Colonic mucosa (tissue), 4 donors: ENCODE measurements around the gene ATCAY. TPM values are rescaled to one million over a fixed set of nuclear protein-coding genes. Genes with fewer than 3 reads are reported as not detected.

Experiments
- DNase-seq: peaks from one replicate; pipeline ENCODE4 v3.0.0-alpha.2; 2020
- H3K27ac ChIP-seq: fragments of 200-600 bp; one replicate; pipeline ENCODE4 v1.8.0; 2021
- H3K27me3 ChIP-seq: fragments of 200-600 bp; one replicate; pipeline ENCODE4 v1.8.0; 2021
- H3K36me3 ChIP-seq: fragments of 200-600 bp; one replicate; pipeline ENCODE4 v1.8.0; 2021
- H3K4me1 ChIP-seq: fragments of 200-600 bp; one replicate; pipeline ENCODE4 v1.8.0; 2021; ENCODE audit warnings: mild to moderate bottlenecking
- H3K4me3 ChIP-seq: fragments of 200-600 bp; one replicate; pipeline ENCODE4 v1.8.0; 2021
- H3K9ac ChIP-seq, 2 donors: one replicate each; pipeline ENCODE4 v1.7.0; 2013; ENCODE audit warnings: control low read depth in 2 of 2, low read depth in 2 of 2, low read length in 2 of 2
- H3K9me3 ChIP-seq: fragments of 200-600 bp; one replicate; pipeline ENCODE4 v1.8.0; 2021
- intact Hi-C: fragments of 100-400 bp; cut with DNase I; formaldehyde crosslinking; loops from one replicate; pipeline ENCODE4 v1.14.1; 2022
- total RNA-seq, 2 donors: library from RNA; stranded (reverse); fragmentation: NEBNext Ultra II Directional in 1 of 2; extraction: Animal tissue kit (Norgen Biotek cat#: 25700) in 1 of 2; gene quantifications; one replicate each; pipeline ENCODE4 v1.2.1, GENCODE V29; 2021
- TF ChIP-seq, protein P1 (sequence below): fragments of 200-600 bp; IDR thresholded peaks from one replicate; pipeline ENCODE4 v1.8.0; 2022; ENCODE audit warnings: antibody characterized with exemption, mild to moderate bottlenecking
- donor health status: healthy.
- donor health status: DM: no; HTN: no; CAD: no.
- donor health status: DM: no; HTN: no; CAD: no.

The ATCAY gene
- total RNA-seq, 2 donors from 2014 or later: 0.12 to 1.0 TPM

DNA sequence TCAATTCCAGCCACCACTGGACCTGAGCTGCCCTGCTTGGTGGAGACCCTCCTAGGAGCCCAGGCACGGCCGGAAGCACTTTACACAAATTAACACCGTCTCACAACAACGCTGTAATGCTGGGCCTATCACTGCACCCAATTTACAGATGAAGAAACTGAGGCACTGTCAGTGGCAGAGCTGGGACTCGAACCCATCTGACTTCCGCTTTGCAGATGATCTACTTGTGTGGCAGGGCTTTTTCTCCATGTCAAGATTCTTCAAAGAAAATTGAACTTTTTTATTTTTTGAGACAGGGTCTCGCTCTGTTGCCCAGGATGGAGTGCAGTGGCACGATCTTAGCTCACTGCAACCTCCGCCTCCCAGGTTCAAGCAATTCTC, 45.4 kb upstream of the ATCAY start:
- TF ChIP-seq, protein P1, sequence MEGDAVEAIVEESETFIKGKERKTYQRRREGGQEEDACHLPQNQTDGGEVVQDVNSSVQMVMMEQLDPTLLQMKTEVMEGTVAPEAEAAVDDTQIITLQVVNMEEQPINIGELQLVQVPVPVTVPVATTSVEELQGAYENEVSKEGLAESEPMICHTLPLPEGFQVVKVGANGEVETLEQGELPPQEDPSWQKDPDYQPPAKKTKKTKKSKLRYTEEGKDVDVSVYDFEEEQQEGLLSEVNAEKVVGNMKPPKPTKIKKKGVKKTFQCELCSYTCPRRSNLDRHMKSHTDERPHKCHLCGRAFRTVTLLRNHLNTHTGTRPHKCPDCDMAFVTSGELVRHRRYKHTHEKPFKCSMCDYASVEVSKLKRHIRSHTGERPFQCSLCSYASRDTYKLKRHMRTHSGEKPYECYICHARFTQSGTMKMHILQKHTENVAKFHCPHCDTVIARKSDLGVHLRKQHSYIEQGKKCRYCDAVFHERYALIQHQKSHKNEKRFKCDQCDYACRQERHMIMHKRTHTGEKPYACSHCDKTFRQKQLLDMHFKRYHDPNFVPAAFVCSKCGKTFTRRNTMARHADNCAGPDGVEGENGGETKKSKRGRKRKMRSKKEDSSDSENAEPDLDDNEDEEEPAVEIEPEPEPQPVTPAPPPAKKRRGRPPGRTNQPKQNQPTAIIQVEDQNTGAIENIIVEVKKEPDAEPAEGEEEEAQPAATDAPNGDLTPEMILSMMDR: no peak
- Histone ChIP-seq H3K9me3 (no peaks in the 10 kb centered on the region), H3K4me3 (no peak overlapping the region), H3K36me3 (no peaks in the 10 kb centered on the region), H3K9ac (no peak overlapping the region), H3K27me3 (no peaks in the 10 kb centered on the region), H3K27ac (no peak overlapping the region), H3K4me1 (no peaks in the 10 kb centered on the region)
- intact Hi-C loops: no loop called here
- DNase-seq: no peak

DNA sequence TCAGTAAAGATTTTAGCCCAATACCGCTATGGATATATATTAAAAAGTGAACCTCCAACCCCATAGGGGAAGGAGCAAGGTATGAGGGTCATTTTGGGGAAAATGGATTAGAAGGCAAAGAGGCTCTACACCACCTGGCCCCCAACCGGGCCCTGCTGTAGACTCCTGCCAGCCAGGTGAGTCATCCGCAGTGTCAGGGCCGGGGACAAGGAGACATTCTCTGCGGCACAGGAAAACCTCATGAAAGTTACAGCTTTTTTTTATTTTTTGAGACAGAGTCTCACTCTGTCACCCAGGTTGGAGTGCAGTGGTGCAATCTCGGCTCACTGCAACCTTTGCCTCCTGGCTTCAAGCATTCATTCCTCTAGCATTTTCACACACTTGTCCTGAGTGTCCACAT, 43.6 kb upstream of the ATCAY start:
- TF ChIP-seq, protein P1: no peak
- H3K9ac ChIP-seq: no peak overlapping the region
- DNase-seq: no peak
- H3K4me1 ChIP-seq: no peaks in the 10 kb centered on the region
- intact Hi-C loops: no loop called here
- H3K4me3 ChIP-seq: no peak overlapping the region
- no peaks in the 10 kb centered on the region for H3K36me3 ChIP-seq
- H3K27ac ChIP-seq: no peak overlapping the region
- H3K27me3 ChIP-seq: no peaks in the 10 kb centered on the region
- H3K9me3 ChIP-seq: no peaks in the 10 kb centered on the region

DNA sequence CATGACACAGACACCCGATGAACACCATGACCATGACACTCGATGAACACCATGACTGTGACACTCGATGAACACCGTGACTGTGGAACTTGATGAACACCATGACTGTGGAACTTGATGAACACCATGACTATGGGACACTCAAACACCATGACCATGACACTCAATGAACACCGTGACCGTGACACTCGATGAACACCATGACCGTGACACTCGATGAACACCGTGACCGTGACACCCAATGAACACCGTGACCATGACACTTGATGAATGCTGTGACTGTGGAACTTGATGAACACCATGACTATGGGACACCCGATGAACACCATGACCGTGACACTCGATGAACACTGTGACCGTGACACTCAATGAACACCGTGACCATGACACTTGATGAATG, 43.2 kb upstream of the ATCAY start:
- Histone ChIP-seq H3K4me3 (no peak overlapping the region), H3K9me3 (no peaks in the 10 kb centered on the region), H3K27ac (no peak overlapping the region), H3K4me1 (no peaks in the 10 kb centered on the region), H3K36me3 (no peaks in the 10 kb centered on the region), H3K9ac (no peak overlapping the region), H3K27me3 (no peaks in the 10 kb centered on the region)
- intact Hi-C loops: no loop called here
- DNase-seq: no peak
- TF ChIP-seq, protein P1: no peak

DNA sequence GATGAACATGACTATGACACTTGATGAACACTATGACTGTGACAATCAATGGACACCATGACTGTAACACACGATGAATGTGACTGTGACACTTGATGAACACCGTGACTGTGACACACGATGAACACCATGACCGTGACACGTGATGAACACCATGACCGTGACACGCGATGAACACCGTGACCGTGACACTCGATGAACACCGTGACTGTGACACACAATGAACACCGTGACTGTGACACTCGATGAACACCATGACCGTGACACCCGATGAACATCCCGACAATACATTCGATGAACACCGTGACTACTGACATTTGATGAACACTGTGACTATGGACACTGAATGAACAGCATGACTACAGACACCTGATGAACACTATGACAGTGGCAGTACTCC, 42.6 kb upstream of the ATCAY start:
- Histone ChIP-seq H3K4me3 (no peak overlapping the region), H3K4me1 (no peaks in the 10 kb centered on the region), H3K9me3 (no peaks in the 10 kb centered on the region), H3K9ac (no peak overlapping the region), H3K36me3 (no peaks in the 10 kb centered on the region), H3K27ac (no peak overlapping the region), H3K27me3 (no peaks in the 10 kb centered on the region)
- TF ChIP-seq, protein P1: no peak
- intact Hi-C loops: no loop called here
- DNase-seq: no peak

DNA sequence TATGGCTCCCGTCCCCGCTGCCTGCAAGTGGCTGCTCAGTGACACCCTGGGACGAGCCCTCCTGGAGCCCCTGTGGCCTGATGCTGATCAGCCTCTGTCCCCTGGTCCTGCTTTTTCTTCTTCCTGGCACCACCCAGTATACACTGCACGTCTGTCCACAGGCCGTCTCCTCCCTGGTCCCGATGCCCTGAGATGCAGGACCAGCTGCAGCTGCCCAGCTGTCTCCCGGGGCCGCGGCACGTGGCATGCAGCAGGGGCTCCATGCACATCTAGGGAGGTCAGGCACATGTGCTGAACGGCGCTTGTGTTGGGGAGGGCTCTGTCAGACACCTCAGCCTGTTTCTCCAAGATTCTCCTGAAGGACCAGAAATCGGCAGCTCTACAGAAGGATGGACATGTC, 41.8 kb upstream of the ATCAY start:
- no peaks in the 10 kb centered on the region for H3K36me3 ChIP-seq
- H3K9ac ChIP-seq: no peak overlapping the region
- H3K27ac ChIP-seq: no peak overlapping the region
- H3K4me1 ChIP-seq: no peaks in the 10 kb centered on the region
- TF ChIP-seq, protein P1: no peak
- intact Hi-C loops: no loop called here
- H3K4me3 ChIP-seq: no peak overlapping the region
- H3K9me3 ChIP-seq: no peaks in the 10 kb centered on the region
- H3K27me3 ChIP-seq: no peaks in the 10 kb centered on the region
- DNase-seq: no peak

DNA sequence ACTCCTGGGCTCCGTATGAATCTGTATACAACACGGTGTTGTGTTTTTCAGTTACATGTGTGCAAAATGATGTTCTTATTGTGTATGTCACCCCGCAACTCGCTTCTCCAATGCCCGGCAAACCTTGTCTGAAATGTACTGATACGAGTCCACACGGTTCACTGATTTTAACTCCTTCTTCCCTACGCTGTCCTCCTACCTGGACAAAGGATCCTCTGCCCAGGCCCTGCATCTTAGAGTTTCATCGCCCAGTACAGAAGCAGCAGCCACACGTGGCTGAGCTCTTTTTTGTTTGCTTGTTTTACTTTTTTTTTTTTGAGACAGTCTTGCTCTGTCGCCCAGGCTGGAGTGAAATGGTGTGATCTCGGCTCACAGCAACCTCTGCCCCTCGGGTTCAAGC, 40.5 kb upstream of the ATCAY start:
- Histone ChIP-seq H3K9ac (no peak overlapping the region), H3K27me3 (no peaks in the 10 kb centered on the region), H3K36me3 (no peaks in the 10 kb centered on the region), H3K27ac (no peak overlapping the region), H3K4me1 (no peaks in the 10 kb centered on the region), H3K9me3 (no peaks in the 10 kb centered on the region), H3K4me3 (no peak overlapping the region)
- DNase-seq: no peak
- intact Hi-C loops: no loop called here
- TF ChIP-seq, protein P1: no peak
